ENCODE results near the gene RRAGD.
A peak's percentile ranks its signal among the peaks of the same experiment; 100 is the strongest.

RRAGD gene

DNA sequence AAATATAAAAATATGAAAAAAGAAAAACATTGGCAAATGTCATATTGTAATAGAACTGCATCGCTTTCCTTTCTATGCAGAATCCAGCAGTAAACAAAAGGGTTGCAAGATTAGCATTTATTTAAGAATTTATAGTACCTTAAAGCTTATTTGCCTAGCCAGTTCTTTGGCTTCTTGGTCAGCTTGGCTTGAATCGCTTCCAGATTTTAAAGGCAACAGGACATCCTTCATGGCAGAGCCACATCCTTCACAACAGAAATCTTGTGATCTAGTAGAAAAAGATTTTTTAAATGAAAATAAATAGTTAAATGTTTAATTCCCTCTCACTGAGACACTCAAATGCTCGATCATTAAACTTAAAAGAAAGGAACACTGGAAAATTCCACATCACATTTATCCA lies 76.9 kb downstream of the RRAGD start:
- no peak for DNase-seq

DNA sequence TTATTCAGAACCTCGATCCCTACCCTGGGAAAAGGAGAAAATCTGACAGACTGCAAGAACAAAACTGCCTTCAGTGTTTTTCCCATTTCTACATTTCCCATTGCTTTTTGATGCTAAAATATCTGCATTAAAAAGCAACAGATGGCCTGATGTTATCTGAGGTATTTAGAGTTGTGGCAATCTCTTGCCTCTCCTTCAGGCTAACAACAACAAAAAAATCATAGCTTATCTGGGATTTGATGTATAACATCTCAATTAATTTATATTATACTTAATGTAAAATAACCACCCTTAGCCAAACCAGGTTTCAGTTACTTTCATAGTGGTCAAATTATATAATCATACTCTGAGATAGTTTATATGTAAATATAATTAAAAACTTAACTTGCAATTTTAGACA lies 81.2 kb downstream of the RRAGD start:
- no peak for DNase-seq

GRCh38 chr6:89328976-89329375 lies 83.1 kb downstream of the RRAGD start:
- no peak for DNase-seq

DNA sequence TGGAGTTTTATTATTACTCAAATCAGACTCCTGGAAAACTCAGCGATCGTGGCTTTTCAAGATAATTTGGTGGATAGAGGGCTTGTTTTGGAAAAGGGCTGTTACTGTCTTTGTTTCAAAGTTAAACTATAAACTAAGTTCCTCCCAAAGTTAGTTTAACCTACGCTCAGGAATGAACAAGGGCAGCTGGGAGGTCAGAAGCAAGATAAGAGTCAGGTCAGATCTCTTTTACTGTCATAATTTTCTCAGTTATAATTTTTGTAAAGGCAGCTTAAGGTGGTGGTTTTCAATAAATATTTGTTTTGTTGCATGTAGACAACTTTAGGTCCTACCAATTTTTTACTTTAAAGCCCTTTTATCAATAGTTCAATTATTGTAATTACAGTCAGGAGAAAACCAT lies 87.8 kb downstream of the RRAGD start:
- no peak for DNase-seq

DNA sequence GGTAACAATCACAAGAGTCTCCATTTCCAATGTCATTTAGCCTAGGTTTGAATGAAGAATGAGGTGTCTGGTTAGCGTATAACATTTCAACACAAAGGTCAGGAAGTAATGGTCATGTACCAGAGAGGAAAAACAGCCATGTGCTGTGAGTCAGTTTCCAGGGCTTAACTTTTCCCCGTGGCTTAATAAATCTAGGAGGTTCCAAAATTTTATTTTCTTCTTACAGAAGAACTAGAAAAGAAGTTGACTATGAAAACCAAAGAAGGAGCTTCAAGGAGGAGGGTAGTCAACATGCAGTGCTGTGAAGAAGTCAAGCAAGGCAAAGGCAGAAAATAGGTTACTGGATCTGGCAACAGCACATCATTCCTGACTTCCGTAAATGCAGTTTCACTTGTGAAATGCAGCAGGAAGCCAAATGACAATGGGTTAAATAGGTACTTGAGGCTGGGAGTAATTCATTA lies 88.5 kb downstream of the RRAGD start:
- peak; percentile 40 for DNase-seq

DNA sequence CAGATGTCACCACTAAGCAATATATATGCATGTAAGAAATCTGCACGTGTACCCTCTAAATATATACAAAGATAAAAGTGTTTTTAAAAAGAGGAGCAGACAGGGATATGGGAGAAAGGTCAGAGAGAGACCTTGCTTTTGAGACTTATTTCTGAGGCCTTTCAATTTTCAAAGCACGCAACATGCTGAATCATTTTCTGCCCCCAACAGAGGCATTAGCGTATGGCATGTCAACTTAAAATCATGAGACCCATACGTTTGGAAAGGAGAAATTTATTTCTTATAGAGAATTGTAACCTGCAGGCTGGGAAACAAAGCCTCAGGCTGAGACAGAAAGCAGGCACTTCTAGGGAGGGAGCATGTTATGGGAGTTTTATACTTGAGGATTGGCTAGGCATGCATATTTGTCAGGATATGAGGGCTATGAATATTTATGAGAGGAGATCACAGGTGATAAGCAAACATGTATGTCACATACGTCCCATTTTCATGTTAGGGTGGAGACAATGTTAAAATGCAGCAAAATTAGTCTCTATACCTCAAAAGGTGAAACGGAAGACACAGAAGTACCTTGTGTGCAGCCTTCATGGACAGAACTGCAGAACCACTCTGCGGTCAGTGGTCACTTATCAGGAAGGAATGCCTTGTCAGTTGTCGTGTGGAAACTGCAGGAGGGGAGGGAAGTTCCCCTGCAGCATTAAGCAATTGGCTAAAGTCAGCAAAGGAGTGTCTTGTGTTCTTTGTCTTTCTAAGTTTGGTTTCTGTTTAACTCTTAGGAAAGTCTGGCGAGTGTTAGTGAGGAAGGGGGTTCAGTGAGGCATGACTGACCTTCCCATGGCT lies 90.7 kb downstream of the RRAGD start:
- DNase-seq, result peak; percentile 98

DNA sequence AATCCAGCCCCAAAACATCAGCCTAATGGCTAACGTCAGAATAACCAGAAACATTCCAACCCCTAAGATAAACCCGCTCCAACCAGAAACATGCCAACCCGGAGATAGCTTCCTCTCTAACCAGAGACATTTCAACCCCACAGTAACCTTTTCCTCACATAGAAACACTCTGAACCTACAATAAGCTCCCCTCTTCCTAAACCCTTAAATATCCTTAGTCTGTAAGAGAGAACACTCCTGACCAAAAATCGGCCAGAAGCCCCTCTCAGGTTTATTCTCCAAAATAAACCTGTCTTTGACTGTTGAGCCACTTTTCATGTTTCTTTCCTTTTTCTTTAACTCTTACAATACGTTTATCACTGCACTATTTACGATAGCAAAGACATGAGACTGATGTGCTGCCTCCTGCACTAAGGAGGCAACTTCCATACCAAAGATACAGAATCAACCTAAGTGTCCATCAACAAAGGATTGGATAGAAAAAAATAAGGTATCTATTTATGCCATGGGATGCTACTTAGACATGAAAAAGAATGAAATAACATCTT lies 92.0 kb downstream of the RRAGD start:
- no peak for DNase-seq

GRCh38 chr6:89317067-89317466 lies 95.0 kb downstream of the RRAGD start:
- DNase-seq, result no peak

DNA sequence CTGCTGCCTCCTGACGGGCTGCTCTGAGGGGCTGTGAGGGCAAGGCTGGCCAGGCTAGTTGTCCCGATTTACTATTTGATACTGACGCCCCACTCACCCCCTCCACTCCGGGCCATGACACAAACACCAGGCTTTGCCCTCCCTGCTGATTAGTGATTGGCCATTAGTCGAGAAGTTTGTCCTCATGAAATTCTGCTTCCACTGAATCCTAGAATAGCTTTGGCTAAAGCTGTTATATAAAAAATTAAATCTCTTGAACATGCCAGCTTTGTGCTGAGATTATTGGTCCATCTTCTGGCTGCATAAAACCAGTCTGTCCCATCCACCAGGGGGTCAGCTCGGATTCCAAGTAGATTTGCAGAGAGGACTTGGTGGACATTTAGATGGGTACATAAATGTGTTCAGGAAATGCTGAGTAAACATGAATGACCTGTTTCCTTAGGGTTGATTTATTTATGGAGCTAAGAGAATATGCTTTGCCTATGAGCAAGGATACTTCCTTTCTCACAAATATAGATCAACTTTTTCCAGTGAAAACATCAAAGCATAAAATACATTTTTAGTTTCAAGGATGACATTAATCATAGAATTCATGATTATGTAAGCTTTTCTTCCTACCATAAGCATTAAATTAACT lies 96.7 kb downstream of the RRAGD start, which contains the start of gene GABRR2:
TSS of gene GABRR2 (minus strand) at position 51 of the 637 bp plus-strand sequence. CDS start 134 bp downstream, outside the sequence.
- no peak for DNase-seq

DNA sequence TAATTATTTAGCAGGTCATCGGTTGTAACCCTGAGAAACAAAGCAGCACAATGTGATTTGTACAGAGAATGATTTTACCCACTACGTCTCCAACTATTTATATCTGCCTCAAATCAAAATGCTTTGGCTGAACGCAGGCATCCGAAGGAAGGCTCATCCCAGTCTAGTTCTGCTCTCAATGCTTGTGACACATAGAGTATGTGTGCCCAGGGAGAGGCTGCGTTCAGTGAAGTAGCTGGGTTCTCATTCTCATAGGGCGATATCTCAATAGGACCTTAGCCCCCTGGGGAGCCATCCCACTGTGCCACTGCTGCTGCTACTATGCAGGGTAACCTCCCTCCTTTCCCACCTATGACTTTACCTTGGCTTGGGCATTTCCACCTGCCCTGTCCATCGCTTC lies 97.4 kb downstream of the RRAGD start:
- DNase-seq, result no peak
